H1 (cell line): ENCODE measurements around the gene MMAB. TPM values are rescaled to one million over a fixed set of nuclear protein-coding genes. Genes with fewer than 3 reads are reported as not detected.

ENCODE experiments used
- CBX8 ChIP-seq: fragments of 300-800, 300-1000 bp; sonication (generic); IDR thresholded peaks from 2 replicates; pipeline ENCODE4 v1.7.1; 2016; ENCODE audit warnings: low read depth, low read length, borderline replicate concordance
- CTBP2 ChIP-seq: IDR thresholded peaks from 2 replicates; pipeline ENCODE4 v1.7.0; 2011; ENCODE audit warnings: borderline replicate concordance, mild to moderate bottlenecking, moderate library complexity, mixed read lengths, low read length; ENCODE audit not compliant: insufficient read depth, insufficient read length
- EZH2 ChIP-seq: fragments of 200-600 bp; sonication (generic); IDR thresholded peaks from 2 replicates; pipeline ENCODE4 v1.7.1; 2012; ENCODE audit warnings: low read depth, mild to moderate bottlenecking, moderate library complexity, low read length, inconsistent platforms; ENCODE audit not compliant: severe bottlenecking
- JUND ChIP-seq: IDR thresholded peaks from 2 replicates; pipeline ENCODE4 v1.6.1; 2011; ENCODE audit warnings: mild to moderate bottlenecking, improper control_type of control experiment, low read length
- KDM5A ChIP-seq: fragments of 200-600 bp; IDR thresholded peaks from 2 replicates; pipeline ENCODE4 v1.7.1; 2012; ENCODE audit warnings: mild to moderate bottlenecking, low read length, inconsistent platforms, mixed read lengths
- RAD21 ChIP-seq, 2 experiments: IDR thresholded peaks in 1 of 2; conservative IDR thresholded peaks in 1 of 2; 2 replicates each; pipeline ENCODE4 v1.6.1; 2011; ENCODE audit warnings: low read depth in 2 of 2, low read length in 2 of 2, improper control_type of control experiment in 1 of 2, inconsistent platforms in 1 of 2, mild to moderate bottlenecking in 1 of 2, moderate library complexity in 1 of 2
- RFX5 ChIP-seq: IDR thresholded peaks from 2 replicates; pipeline ENCODE4 v1.6.1; 2011; ENCODE audit warnings: low read depth, low read length, improper control_type of control experiment, borderline replicate concordance
- SIN3A ChIP-seq, 2 experiments: IDR thresholded peaks in 1 of 2; conservative IDR thresholded peaks in 1 of 2; 2 replicates each; pipeline ENCODE4 v1.6.1; 2011 to 2012; ENCODE audit warnings: low read length in 2 of 2, improper control_type of control experiment in 1 of 2, low read depth in 1 of 2, mild to moderate bottlenecking in 1 of 2
- SIRT6 ChIP-seq: IDR thresholded peaks from one replicate; pipeline ENCODE4 v1.7.1; 2012; ENCODE audit warnings: low read length, inconsistent platforms
- SP1 ChIP-seq: IDR thresholded peaks from 2 replicates; pipeline ENCODE4 v1.6.1; 2011; ENCODE audit warnings: low read depth, low read length
- SP2 ChIP-seq: IDR thresholded peaks from 2 replicates; pipeline ENCODE4 v1.6.1; 2012; ENCODE audit warnings: mild to moderate bottlenecking, low read length, inconsistent platforms
- polyA plus RNA-seq, 7 experiments: library from polyadenylated mRNA; depleted of rRNA in 3 of 7; stranded (reverse) in 5 of 7; unstranded in 2 of 7; fragments of >200 nt in 5 of 7; fragments of 200-250 nt in 2 of 7; gene quantifications; 1 replicate in 5 of 7; 2 replicates in 1 of 7; 4 replicates in 1 of 7; pipeline versions ENCODE4 v1.2.1 to v1.2.3, GENCODE V29; 2011 to 2013; ENCODE audit warnings: missing spikeins in 2 of 7, mixed read lengths in 2 of 7
- total RNA-seq: library from RNA; stranded (reverse); fragmentation: NEBNext Ultra II Directional; extraction: Animal tissue kit (Norgen Biotek cat#: 25700); gene quantifications from 2 replicates; pipeline ENCODE4 v1.2.1, GENCODE V29; 2021
- TF ChIP-seq, protein P1 (sequence below): fragments of 300-600 bp; sonication (generic); IDR thresholded peaks from 2 replicates; pipeline ENCODE4 v1.7.1; 2012; ENCODE audit warnings: low read length, moderate library complexity, mild to moderate bottlenecking, inconsistent platforms; ENCODE audit not compliant: insufficient replicate concordance

Gene MMAB
- total and polyA plus RNA-seq, 2 of the 8 experiments (the other 6 are each of a cell fraction or from before 2014, with no cell fraction given) = 12.9 to 18.5 TPM

- TF ChIP-seq, protein P1, sequence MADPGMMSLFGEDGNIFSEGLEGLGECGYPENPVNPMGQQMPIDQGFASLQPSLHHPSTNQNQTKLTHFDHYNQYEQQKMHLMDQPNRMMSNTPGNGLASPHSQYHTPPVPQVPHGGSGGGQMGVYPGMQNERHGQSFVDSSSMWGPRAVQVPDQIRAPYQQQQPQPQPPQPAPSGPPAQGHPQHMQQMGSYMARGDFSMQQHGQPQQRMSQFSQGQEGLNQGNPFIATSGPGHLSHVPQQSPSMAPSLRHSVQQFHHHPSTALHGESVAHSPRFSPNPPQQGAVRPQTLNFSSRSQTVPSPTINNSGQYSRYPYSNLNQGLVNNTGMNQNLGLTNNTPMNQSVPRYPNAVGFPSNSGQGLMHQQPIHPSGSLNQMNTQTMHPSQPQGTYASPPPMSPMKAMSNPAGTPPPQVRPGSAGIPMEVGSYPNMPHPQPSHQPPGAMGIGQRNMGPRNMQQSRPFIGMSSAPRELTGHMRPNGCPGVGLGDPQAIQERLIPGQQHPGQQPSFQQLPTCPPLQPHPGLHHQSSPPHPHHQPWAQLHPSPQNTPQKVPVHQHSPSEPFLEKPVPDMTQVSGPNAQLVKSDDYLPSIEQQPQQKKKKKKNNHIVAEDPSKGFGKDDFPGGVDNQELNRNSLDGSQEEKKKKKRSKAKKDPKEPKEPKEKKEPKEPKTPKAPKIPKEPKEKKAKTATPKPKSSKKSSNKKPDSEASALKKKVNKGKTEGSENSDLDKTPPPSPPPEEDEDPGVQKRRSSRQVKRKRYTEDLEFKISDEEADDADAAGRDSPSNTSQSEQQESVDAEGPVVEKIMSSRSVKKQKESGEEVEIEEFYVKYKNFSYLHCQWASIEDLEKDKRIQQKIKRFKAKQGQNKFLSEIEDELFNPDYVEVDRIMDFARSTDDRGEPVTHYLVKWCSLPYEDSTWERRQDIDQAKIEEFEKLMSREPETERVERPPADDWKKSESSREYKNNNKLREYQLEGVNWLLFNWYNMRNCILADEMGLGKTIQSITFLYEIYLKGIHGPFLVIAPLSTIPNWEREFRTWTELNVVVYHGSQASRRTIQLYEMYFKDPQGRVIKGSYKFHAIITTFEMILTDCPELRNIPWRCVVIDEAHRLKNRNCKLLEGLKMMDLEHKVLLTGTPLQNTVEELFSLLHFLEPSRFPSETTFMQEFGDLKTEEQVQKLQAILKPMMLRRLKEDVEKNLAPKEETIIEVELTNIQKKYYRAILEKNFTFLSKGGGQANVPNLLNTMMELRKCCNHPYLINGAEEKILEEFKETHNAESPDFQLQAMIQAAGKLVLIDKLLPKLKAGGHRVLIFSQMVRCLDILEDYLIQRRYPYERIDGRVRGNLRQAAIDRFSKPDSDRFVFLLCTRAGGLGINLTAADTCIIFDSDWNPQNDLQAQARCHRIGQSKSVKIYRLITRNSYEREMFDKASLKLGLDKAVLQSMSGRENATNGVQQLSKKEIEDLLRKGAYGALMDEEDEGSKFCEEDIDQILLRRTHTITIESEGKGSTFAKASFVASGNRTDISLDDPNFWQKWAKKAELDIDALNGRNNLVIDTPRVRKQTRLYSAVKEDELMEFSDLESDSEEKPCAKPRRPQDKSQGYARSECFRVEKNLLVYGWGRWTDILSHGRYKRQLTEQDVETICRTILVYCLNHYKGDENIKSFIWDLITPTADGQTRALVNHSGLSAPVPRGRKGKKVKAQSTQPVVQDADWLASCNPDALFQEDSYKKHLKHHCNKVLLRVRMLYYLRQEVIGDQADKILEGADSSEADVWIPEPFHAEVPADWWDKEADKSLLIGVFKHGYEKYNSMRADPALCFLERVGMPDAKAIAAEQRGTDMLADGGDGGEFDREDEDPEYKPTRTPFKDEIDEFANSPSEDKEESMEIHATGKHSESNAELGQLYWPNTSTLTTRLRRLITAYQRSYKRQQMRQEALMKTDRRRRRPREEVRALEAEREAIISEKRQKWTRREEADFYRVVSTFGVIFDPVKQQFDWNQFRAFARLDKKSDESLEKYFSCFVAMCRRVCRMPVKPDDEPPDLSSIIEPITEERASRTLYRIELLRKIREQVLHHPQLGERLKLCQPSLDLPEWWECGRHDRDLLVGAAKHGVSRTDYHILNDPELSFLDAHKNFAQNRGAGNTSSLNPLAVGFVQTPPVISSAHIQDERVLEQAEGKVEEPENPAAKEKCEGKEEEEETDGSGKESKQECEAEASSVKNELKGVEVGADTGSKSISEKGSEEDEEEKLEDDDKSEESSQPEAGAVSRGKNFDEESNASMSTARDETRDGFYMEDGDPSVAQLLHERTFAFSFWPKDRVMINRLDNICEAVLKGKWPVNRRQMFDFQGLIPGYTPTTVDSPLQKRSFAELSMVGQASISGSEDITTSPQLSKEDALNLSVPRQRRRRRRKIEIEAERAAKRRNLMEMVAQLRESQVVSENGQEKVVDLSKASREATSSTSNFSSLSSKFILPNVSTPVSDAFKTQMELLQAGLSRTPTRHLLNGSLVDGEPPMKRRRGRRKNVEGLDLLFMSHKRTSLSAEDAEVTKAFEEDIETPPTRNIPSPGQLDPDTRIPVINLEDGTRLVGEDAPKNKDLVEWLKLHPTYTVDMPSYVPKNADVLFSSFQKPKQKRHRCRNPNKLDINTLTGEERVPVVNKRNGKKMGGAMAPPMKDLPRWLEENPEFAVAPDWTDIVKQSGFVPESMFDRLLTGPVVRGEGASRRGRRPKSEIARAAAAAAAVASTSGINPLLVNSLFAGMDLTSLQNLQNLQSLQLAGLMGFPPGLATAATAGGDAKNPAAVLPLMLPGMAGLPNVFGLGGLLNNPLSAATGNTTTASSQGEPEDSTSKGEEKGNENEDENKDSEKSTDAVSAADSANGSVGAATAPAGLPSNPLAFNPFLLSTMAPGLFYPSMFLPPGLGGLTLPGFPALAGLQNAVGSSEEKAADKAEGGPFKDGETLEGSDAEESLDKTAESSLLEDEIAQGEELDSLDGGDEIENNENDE = no peak
- TF ChIP-seq CBX8 (no peak), SIRT6 (no peak), JUND (no peak), KDM5A (no peak), SIN3A (conservative IDR thresholded peaks at IDR 0.05 in 1 of 2, IDR thresholded peaks at IDR 0.05 in 1 of 2; ENCODE audit: low read depth in 1 of 2, low read length in 2 of 2) (no peak), SP2 (no peak), SP1 (no peak), EZH2 (no peak), RAD21 (IDR thresholded peaks at IDR 0.05 in 1 of 2, conservative IDR thresholded peaks at IDR 0.05 in 1 of 2; ENCODE audit: low read depth in 2 of 2, low read length in 2 of 2) (no peak), CTBP2 (no peak), RFX5 (no peak)
Measured at GRCh38 chr12:109513051-109513450, 60.3 kb downstream of the MMAB start (continued).
